Measurements from ENCODE around the gene CALM3.

CALM3 gene

DNA sequence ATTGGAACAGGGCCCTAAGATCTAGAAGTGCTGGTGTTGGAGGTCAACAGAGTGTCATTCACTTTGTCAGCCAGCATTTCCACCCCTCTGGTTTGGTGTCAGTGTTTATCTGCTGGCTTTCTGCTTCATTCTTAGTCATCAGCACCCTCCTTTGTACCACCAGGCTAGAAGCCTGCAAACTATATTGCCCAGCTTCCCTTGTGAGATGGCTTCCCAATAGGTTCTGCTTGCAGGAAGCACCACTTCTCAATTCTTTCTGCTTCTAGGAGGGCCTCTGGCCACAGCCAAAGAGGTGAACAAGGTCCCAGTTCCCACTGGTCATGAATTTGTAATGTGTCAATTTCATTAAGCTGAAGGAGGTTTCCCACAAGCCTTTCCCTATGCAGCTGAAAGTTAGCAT is 36.4 kb upstream of the CALM3 start:
- TF ChIP-seq, protein P1, sequence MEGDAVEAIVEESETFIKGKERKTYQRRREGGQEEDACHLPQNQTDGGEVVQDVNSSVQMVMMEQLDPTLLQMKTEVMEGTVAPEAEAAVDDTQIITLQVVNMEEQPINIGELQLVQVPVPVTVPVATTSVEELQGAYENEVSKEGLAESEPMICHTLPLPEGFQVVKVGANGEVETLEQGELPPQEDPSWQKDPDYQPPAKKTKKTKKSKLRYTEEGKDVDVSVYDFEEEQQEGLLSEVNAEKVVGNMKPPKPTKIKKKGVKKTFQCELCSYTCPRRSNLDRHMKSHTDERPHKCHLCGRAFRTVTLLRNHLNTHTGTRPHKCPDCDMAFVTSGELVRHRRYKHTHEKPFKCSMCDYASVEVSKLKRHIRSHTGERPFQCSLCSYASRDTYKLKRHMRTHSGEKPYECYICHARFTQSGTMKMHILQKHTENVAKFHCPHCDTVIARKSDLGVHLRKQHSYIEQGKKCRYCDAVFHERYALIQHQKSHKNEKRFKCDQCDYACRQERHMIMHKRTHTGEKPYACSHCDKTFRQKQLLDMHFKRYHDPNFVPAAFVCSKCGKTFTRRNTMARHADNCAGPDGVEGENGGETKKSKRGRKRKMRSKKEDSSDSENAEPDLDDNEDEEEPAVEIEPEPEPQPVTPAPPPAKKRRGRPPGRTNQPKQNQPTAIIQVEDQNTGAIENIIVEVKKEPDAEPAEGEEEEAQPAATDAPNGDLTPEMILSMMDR (IDR thresholded peaks at IDR 0.05; ENCODE audit: extremely low read depth, insufficient read depth, missing control alignments) = no peak
- in situ Hi-C loops (cut with MboI; ENCODE audit: low pct_unique_long_range_greater_than_20kb, low sequenced_read_pairs, unreplicated experiment) = no loop called here
- no peak for DNase-seq (ENCODE audit: low spot score)

DNA sequence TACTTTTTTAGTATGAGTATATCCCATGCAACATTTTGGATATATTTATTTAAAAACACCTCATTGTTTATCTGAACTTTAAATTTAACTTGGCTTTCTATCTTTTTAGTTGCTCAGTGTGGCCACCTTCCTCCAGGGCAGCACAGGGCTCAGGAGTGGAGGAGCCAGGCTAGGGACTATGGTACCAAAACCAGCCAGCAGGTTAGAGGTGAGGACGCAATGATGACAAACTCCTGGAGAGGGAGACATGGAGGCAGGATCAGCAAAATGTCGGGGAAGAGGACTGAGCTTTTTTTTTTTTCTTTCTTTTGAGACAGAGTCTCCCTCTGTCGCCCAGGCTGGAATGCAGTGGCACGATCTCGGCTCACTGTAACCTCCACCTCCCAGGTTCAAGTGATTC is 29.6 kb upstream of the CALM3 start:
- TF ChIP-seq, protein P1 (IDR thresholded peaks at IDR 0.05; ENCODE audit: extremely low read depth, insufficient read depth, missing control alignments) = no peak
- DNase-seq (ENCODE audit: low spot score) = no peak
- in situ Hi-C loops (cut with MboI; ENCODE audit: low pct_unique_long_range_greater_than_20kb, low sequenced_read_pairs, unreplicated experiment) = no loop called here

DNA sequence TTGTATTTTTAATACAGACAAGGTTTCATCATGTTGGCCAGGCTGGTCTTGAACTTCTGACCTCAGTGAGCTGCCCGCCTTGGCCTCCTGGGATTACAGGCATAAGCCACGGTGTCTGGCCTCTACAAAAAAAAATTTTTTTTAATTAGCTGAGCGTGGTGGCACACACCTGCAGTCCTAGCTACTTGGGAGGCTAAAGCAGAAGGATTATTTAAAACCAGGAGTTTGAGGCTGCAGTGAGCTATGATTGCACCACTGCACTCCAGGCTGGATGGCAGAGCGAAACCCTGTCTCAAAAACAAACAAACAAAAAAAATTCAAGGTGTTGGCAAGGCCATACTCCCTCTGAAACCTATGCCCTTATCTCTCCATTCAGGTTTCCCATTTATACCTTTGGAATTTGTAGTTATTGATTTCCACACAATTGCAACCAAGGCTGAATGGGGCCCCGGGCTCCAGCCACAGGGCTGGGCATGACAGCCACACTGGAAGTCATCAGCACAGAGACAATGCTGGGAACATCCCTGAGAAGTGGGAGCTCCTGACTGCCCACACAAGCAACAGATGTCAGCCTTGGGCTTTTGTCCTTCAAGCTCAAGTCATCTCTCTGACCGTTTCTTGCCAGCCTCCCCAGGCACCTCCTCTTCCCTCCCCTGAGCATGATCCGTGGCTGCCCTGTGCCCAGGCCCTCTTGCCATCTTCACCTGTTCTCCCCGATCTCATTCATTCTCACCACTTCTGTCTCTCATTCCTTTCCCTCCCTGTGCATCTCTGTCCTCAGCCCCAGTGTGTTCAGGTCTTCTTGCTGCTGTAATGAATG is 27.2 kb upstream of the CALM3 start:
- in situ Hi-C loops (cut with MboI; ENCODE audit: low pct_unique_long_range_greater_than_20kb, low sequenced_read_pairs, unreplicated experiment) = no loop called here
- DNase-seq (ENCODE audit: low spot score) = no peak
- TF ChIP-seq, protein P1 (IDR thresholded peaks at IDR 0.05; ENCODE audit: extremely low read depth, insufficient read depth, missing control alignments) = no peak

DNA sequence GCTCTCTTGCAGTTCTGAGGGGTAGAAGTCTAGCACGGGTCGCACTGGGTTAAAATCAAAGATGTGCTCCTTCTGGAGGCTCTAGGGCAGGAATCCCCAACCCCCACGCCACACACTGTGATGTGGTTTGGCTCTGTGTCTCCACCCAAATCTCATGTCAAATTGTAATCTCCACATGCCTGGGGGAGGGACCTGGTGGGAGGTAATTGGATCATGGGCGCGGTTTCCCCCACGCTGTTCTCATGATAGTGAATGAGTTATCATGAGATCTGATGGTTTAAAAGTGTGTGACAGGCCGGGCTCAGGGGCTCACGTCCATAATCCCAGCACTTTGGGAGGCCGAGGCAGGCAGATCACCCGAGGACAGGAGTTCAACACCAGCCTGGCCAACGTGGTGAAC is 26.6 kb upstream of the CALM3 start:
- TF ChIP-seq, protein P1 (IDR thresholded peaks at IDR 0.05; ENCODE audit: extremely low read depth, insufficient read depth, missing control alignments) = no peak
- in situ Hi-C loops (cut with MboI; ENCODE audit: low pct_unique_long_range_greater_than_20kb, low sequenced_read_pairs, unreplicated experiment) = no loop called here
- DNase-seq (ENCODE audit: low spot score) = no peak

DNA sequence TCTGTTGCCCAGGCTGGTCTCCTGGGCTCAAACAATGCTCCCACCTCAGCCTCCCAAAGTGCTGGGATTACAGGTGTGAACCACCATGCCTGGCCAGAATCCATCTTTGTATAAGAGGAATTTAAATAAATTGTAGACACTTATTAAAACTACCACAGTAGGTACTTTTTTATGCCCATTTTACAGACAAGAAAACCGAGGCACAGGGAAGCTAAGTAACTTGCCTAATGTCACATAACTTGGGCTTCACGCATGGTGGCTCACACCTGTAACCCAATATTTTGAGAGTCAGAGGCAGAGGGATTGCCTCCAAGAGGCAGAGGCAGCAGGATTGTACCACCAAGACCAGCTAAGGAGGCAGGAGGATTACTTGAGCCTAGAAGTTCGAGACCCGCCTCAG is 22.7 kb upstream of the CALM3 start:
- TF ChIP-seq, protein P1 (IDR thresholded peaks at IDR 0.05; ENCODE audit: extremely low read depth, insufficient read depth, missing control alignments) = no peak
- no peak for DNase-seq (ENCODE audit: low spot score)
- in situ Hi-C loops (cut with MboI; ENCODE audit: low pct_unique_long_range_greater_than_20kb, low sequenced_read_pairs, unreplicated experiment) = no loop called here

DNA sequence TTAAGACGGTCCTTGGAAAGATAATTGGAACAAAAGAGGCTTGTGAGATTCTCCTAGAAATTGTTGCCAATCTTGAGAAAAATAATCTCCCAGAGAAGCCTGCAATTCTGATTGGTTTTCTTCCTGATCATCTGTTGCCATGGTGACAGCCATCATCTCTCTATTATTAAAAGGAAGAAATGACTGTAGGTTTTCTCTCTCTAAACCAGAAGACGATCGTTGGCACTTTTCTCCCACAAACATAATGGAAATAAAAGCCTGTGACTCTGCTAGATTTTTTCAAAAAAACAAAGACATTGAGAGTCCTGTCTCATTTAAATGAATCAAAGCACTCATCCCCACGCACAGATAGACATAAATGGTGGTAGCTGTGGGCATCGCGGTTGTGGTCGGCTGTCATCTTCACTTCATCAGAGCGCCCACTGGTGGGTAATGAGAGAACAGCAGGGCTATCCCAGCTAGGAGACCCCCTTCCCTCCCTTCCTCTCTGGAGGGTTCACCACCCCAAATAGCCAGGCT is 21.7 kb upstream of the CALM3 start:
- DNase-seq (ENCODE audit: low spot score) = peak; percentile 33
- in situ Hi-C loops (cut with MboI; ENCODE audit: low pct_unique_long_range_greater_than_20kb, low sequenced_read_pairs, unreplicated experiment) = no loop called here
- TF ChIP-seq, protein P1 (IDR thresholded peaks at IDR 0.05; ENCODE audit: extremely low read depth, insufficient read depth, missing control alignments) = peak; percentile 46
